Measurements from ENCODE around the gene RBM19. TPM values are rescaled to one million over a fixed set of nuclear protein-coding genes. Genes with fewer than 3 reads are reported as not detected.

The RBM19 gene
- total RNA-seq, 1 donor: 29.9 TPM

GRCh38 chr12:113838896-113839295 is 127.2 kb downstream of the RBM19 start:
- DNase-seq (ENCODE audit: low read depth in 2 of 3, low spot score in 2 of 3): no peak

- DNase-seq (ENCODE audit: low read depth in 2 of 3, low spot score in 2 of 3): no peak
Measured at GRCh38 chr12:113837528-113838296, 128.4 kb downstream of the RBM19 start.

GRCh38 chr12:113837084-113837483 is 129.0 kb downstream of the RBM19 start:
- DNase-seq (ENCODE audit: low read depth in 2 of 3, low spot score in 2 of 3): no peak

- DNase-seq (ENCODE audit: low read depth in 2 of 3, low spot score in 2 of 3): no peak
Measured at GRCh38 chr12:113835896-113836295, 130.2 kb downstream of the RBM19 start.

- no peak for DNase-seq (ENCODE audit: low read depth in 2 of 3, low spot score in 2 of 3)
Measured at GRCh38 chr12:113835433-113835832, 130.7 kb downstream of the RBM19 start.

- DNase-seq (ENCODE audit: low read depth in 2 of 3, low spot score in 2 of 3): no peak
Measured at GRCh38 chr12:113833422-113833821, 132.7 kb downstream of the RBM19 start.

- DNase-seq (ENCODE audit: low read depth in 2 of 3, low spot score in 2 of 3): no peak
Measured at GRCh38 chr12:113831476-113831875, 134.6 kb downstream of the RBM19 start.

- no peak for DNase-seq (ENCODE audit: low read depth in 2 of 3, low spot score in 2 of 3)
Measured at GRCh38 chr12:113831016-113831415, 135.1 kb downstream of the RBM19 start.

GRCh38 chr12:113829212-113829611 is 136.9 kb downstream of the RBM19 start:
- no peak for DNase-seq (ENCODE audit: low read depth in 2 of 3, low spot score in 2 of 3)

GRCh38 chr12:113827539-113828114 is 138.5 kb downstream of the RBM19 start:
- DNase-seq (ENCODE audit: low read depth in 2 of 3, low spot score in 2 of 3): no peak

GRCh38 chr12:113826805-113827538 is 139.2 kb downstream of the RBM19 start:
- DNase-seq (ENCODE audit: low read depth in 2 of 3, low spot score in 2 of 3): no peak

- no peak for DNase-seq (ENCODE audit: low read depth in 2 of 3, low spot score in 2 of 3)
Measured at GRCh38 chr12:113825705-113826104, 140.4 kb downstream of the RBM19 start.

- DNase-seq (ENCODE audit: low read depth in 2 of 3, low spot score in 2 of 3): no peak
Measured at GRCh38 chr12:113823816-113824215, 142.3 kb downstream of the RBM19 start.

- no peak for DNase-seq (ENCODE audit: low read depth in 2 of 3, low spot score in 2 of 3)
Measured at GRCh38 chr12:113823016-113823415, 143.1 kb downstream of the RBM19 start.

- no peak for DNase-seq (ENCODE audit: low read depth in 2 of 3, low spot score in 2 of 3)
Measured at GRCh38 chr12:113820842-113821241, 145.3 kb downstream of the RBM19 start.

GRCh38 chr12:113820309-113820708 is 145.8 kb downstream of the RBM19 start:
- DNase-seq (ENCODE audit: low read depth in 2 of 3, low spot score in 2 of 3): no peak

GRCh38 chr12:113819495-113819894 is 146.6 kb downstream of the RBM19 start:
- DNase-seq (ENCODE audit: low read depth in 2 of 3, low spot score in 2 of 3): no peak

- no peak for DNase-seq (ENCODE audit: low read depth in 2 of 3, low spot score in 2 of 3)
Measured at GRCh38 chr12:113818833-113819232, 147.3 kb downstream of the RBM19 start.

- DNase-seq (ENCODE audit: low read depth in 2 of 3, low spot score in 2 of 3): no peak
Measured at GRCh38 chr12:113818283-113818682, 147.8 kb downstream of the RBM19 start.

- DNase-seq (ENCODE audit: low read depth in 2 of 3, low spot score in 2 of 3): no peak
Measured at GRCh38 chr12:113816866-113817265, 149.3 kb downstream of the RBM19 start.

- DNase-seq (ENCODE audit: low read depth in 2 of 3, low spot score in 2 of 3): no peak
Measured at GRCh38 chr12:113815031-113815430, 151.1 kb downstream of the RBM19 start.

- DNase-seq (ENCODE audit: low read depth in 2 of 3, low spot score in 2 of 3): no peak
Measured at GRCh38 chr12:113813229-113813541, 152.9 kb downstream of the RBM19 start.
